CD14-positive monocyte (primary cell): ENCODE results near the gene CASR. TPM values are rescaled to one million over a fixed set of nuclear protein-coding genes. Genes with fewer than 3 reads are reported as not detected.
"Not testable (repeated sequence)": the region's sequence is repeated elsewhere in the genome, so short reads cannot be mapped to it uniquely, and the experiment has no call there.

Source experiments
- DNase-seq, 3 donors: peaks; one replicate each; pipeline ENCODE4 v3.0.0-alpha.2; 2011 to 2022
- H2AFZ ChIP-seq: 2 replicates; pipeline ENCODE4 v1.6.0; 2012; ENCODE audit warnings: mild to moderate bottlenecking, low read depth, low read length, inconsistent platforms; ENCODE audit not compliant: insufficient read depth, poor library complexity, severe bottlenecking
- H3K27ac ChIP-seq, 2 donors: 1 replicate in 1 of 2; 2 replicates in 1 of 2; pipeline ENCODE4 v1.5.1; 2012 to 2013; ENCODE audit warnings: low read length in 2 of 2, control low read depth in 1 of 2, inconsistent platforms in 1 of 2, low read depth in 1 of 2, mild to moderate bottlenecking in 1 of 2
- H3K27me3 ChIP-seq, 2 donors: one replicate each; pipeline versions ENCODE4 v1.6.0 to v1.6.1; 2011 to 2013; ENCODE audit warnings: low read length in 2 of 2; ENCODE audit not compliant: control insufficient read depth in 2 of 2, insufficient read depth in 2 of 2
- H3K36me3 ChIP-seq, 2 donors: replicated peaks in 1 of 2; 1 replicate in 1 of 2; 2 replicates in 1 of 2; pipeline versions ENCODE4 v1.5.1 to v1.6.1; 2012 to 2013; ENCODE audit warnings: low read length in 2 of 2, control low read depth in 1 of 2, inconsistent platforms in 1 of 2, mild to moderate bottlenecking in 1 of 2; ENCODE audit not compliant: insufficient read depth in 2 of 2, control insufficient read depth in 1 of 2
- H3K4me1 ChIP-seq, 2 donors: 1 replicate in 1 of 2; 2 replicates in 1 of 2; pipeline versions ENCODE4 v1.5.1 to v1.6.1; 2012 to 2013; ENCODE audit warnings: low read length in 2 of 2, control low read depth in 1 of 2, inconsistent platforms in 1 of 2, mild to moderate bottlenecking in 1 of 2, moderate library complexity in 1 of 2; ENCODE audit not compliant: insufficient read depth in 2 of 2, control insufficient read depth in 1 of 2
- H3K4me2 ChIP-seq: replicated peaks from 2 replicates; pipeline ENCODE3; 2012; ENCODE audit warnings: low read length, moderate library complexity, mild to moderate bottlenecking; ENCODE audit not compliant: poor library complexity, severe bottlenecking; ENCODE audit errors: extremely low read depth
- H3K4me3 ChIP-seq, 3 experiments: fragments of 200-600 bp in 1 of 3; sonication (generic) in 1 of 3; replicated peaks in 1 of 3; 1 replicate in 2 of 3; 2 replicates in 1 of 3; pipeline ENCODE4 v1.5.1; 2011 to 2013; ENCODE audit warnings: low read length in 3 of 3, mild to moderate bottlenecking in 3 of 3, control low read depth in 2 of 3, low read depth in 2 of 3, inconsistent platforms in 1 of 3, moderate library complexity in 1 of 3
- H3K79me2 ChIP-seq: 2 replicates; pipeline ENCODE4 v1.6.0; 2012; ENCODE audit warnings: mild to moderate bottlenecking, control low read depth, inconsistent platforms, low read length, moderate library complexity; ENCODE audit not compliant: insufficient read depth
- H3K9ac ChIP-seq: 2 replicates; pipeline ENCODE4 v1.6.0; 2017; ENCODE audit warnings: low read length, mild to moderate bottlenecking; ENCODE audit not compliant: insufficient read depth, poor library complexity, severe bottlenecking
- H3K9me3 ChIP-seq, 2 donors: replicated peaks in 1 of 2; 1 replicate in 1 of 2; 2 replicates in 1 of 2; pipeline versions ENCODE4 v1.5.1 to v1.6.1; 2012 to 2013; ENCODE audit warnings: low read length in 2 of 2, control low read depth in 1 of 2; ENCODE audit not compliant: control insufficient read depth in 1 of 2, insufficient read depth in 1 of 2
- H4K20me1 ChIP-seq: 2 replicates; pipeline ENCODE4 v1.6.0; 2012; ENCODE audit warnings: mild to moderate bottlenecking, low read length, control low read depth, moderate library complexity; ENCODE audit not compliant: insufficient read depth
- H3K27ac Mint-ChIP-seq, 7 donors: one replicate each; pipeline ENCODE4 v1.8.0; 2020; ENCODE audit warnings: mild to moderate bottlenecking in 7 of 7, mixed read lengths in 7 of 7, moderate library complexity in 6 of 7, inconsistent platforms in 2 of 7
- H3K27me3 Mint-ChIP-seq, 3 donors: one replicate each; pipeline ENCODE4 v1.8.0; 2021 to 2022; ENCODE audit warnings: low read depth in 3 of 3, mild to moderate bottlenecking in 3 of 3, mixed read lengths in 3 of 3, moderate library complexity in 3 of 3, inconsistent platforms in 1 of 3
- H3K36me3 Mint-ChIP-seq, 2 donors: one replicate each; pipeline ENCODE4 v1.8.0; 2020; ENCODE audit warnings: mixed read lengths in 2 of 2, inconsistent platforms in 1 of 2, mild to moderate bottlenecking in 1 of 2
- H3K4me1 Mint-ChIP-seq: one replicate; pipeline ENCODE4 v1.8.0; 2020; ENCODE audit warnings: mild to moderate bottlenecking, mixed read lengths
- H3K4me3 Mint-ChIP-seq, 2 donors: one replicate each; pipeline ENCODE4 v1.8.0; 2020; ENCODE audit warnings: mild to moderate bottlenecking in 2 of 2, mixed read lengths in 2 of 2, moderate library complexity in 1 of 2
- H3K9me3 Mint-ChIP-seq, 7 donors: one replicate each; pipeline ENCODE4 v1.8.0; 2020 to 2022; ENCODE audit warnings: mixed read lengths in 7 of 7, mild to moderate bottlenecking in 6 of 7, moderate library complexity in 6 of 7, inconsistent platforms in 2 of 7
- CTCF ChIP-seq: fragments of 200-600 bp; IDR thresholded peaks from one replicate; pipeline ENCODE4 v1.8.0; 2022; ENCODE audit warnings: antibody characterized with exemption, mild to moderate bottlenecking
- WGBS: methylation state at CpG from one replicate; pipeline ENCODE4 v1.1.5; 2013; ENCODE audit warnings: missing lambda C conversion rate; ENCODE audit not compliant: insufficient coverage; 5-methylcytosine and 5-hydroxymethylcytosine counted together
- intact Hi-C, 2 donors: fragments of 100-400 bp; cut with micrococcal nuclease; formaldehyde crosslinking; loops; one replicate each; pipeline versions ENCODE4 v1.15.0 to v1.15.1; 2023
- polyA plus RNA-seq, 3 donors: library from polyadenylated mRNA; depleted of rRNA in 1 of 3; unstranded in 2 of 3; stranded (reverse) in 1 of 3; fragments of 300-500 nt in 2 of 3; fragments of >200 nt in 1 of 3; fragmentation: Illumina TruSeq in 2 of 3; gene quantifications; 1 replicate in 2 of 3; 2 replicates in 1 of 3; pipeline ENCODE4 v1.2.3, GENCODE V29; 2012 to 2021

CASR gene
- polyA plus RNA-seq, 3 donors = 0.01 TPM; not detected in 2

GRCh38 chr3:122199552-122199951 is 16.1 kb downstream of the CASR start:
- H3K27ac ChIP-seq = no peak overlapping the region
- no peaks in the 10 kb centered on the region for H3K9me3 ChIP-seq
- H4K20me1 ChIP-seq = no peaks in the 10 kb centered on the region
- no peak overlapping the region for H2AFZ ChIP-seq
- Mint-ChIP-seq H3K27me3 (peaks cover 0 to 2% (median 0%) of the 10 kb centered on the region in 3 donors), H3K27ac (no peak overlapping the region), H3K4me1 (peaks cover 7% of the 10 kb centered on the region), H3K36me3 (no peaks in the 10 kb centered on the region), H3K9me3 (peaks cover 0 to 9% (median 4%) of the 10 kb centered on the region in 7 donors), H3K4me3 (no peak overlapping the region)
- intact Hi-C loops = no loop called here
- no peak overlapping the region for H3K9ac ChIP-seq
- no peak overlapping the region for H3K4me3 ChIP-seq
- DNase-seq = no peak
- 100% methylated on average over 1 of the region's 4 CpGs for WGBS
- H3K79me2 ChIP-seq = no peaks in the 10 kb centered on the region
- TF ChIP-seq CTCF = no peak
- peaks cover 0 to 3% of the 10 kb centered on the region in 2 donors for H3K4me1 ChIP-seq
- H3K36me3 ChIP-seq = no peaks in the 10 kb centered on the region
- no peaks in the 10 kb centered on the region for H3K27me3 ChIP-seq
- no peak overlapping the region for H3K4me2 ChIP-seq

- H3K27me3 Mint-ChIP-seq = peaks cover 0 to 2% (median 0%) of the 10 kb centered on the region in 3 donors
- peaks cover 7% of the 10 kb centered on the region for H3K4me1 Mint-ChIP-seq
- Histone ChIP-seq H3K4me2 (no peak overlapping the region), H3K9ac (no peak overlapping the region), H4K20me1 (no peaks in the 10 kb centered on the region), H3K4me1 (no peaks in the 10 kb centered on the region), H2AFZ (no peak overlapping the region), H3K27ac (no peak overlapping the region), H3K27me3 (no peaks in the 10 kb centered on the region), H3K36me3 (no peaks in the 10 kb centered on the region), H3K79me2 (no peaks in the 10 kb centered on the region), H3K9me3 (no peaks in the 10 kb centered on the region), H3K4me3 (no peak overlapping the region)
- no CpG with 5 or more reads among the region's 3 CpGs for WGBS
- no peak for DNase-seq
- H3K27ac Mint-ChIP-seq = no peak overlapping the region
- intact Hi-C loops = no loop called here
- no peak for TF ChIP-seq CTCF
- peaks cover 0 to 9% (median 0%) of the 10 kb centered on the region in 7 donors for H3K9me3 Mint-ChIP-seq
- H3K4me3 Mint-ChIP-seq = no peak overlapping the region
- H3K36me3 Mint-ChIP-seq = no peaks in the 10 kb centered on the region
These were observed 17.2 kb downstream of the CASR start for GRCh38 chr3:122200661-122201060.

- H3K27me3 ChIP-seq, H3K36me3 Mint-ChIP-seq, H3K4me2 ChIP-seq, intact Hi-C loops, H3K27ac Mint-ChIP-seq, H3K4me3 Mint-ChIP-seq, DNase-seq, H3K4me1 Mint-ChIP-seq, H3K4me3 ChIP-seq, H3K27ac ChIP-seq, H3K9ac ChIP-seq, H3K4me1 ChIP-seq, H2AFZ ChIP-seq, H3K27me3 Mint-ChIP-seq, H3K9me3 ChIP-seq, H4K20me1 ChIP-seq, H3K79me2 ChIP-seq, H3K36me3 ChIP-seq, H3K9me3 Mint-ChIP-seq: not testable (repeated sequence)
- WGBS = 96% methylated on average over 4 of the region's 25 CpGs
These were observed 18.0 kb downstream of the CASR start for GRCh38 chr3:122201476-122201875.
